PC-9 (cell line): Measurements from ENCODE around the gene RBMS3. TPM values are rescaled to one million over a fixed set of nuclear protein-coding genes. Genes with fewer than 3 reads are reported as not detected.

ENCODE experiments used
- BruUV-seq: library from RNA; stranded (reverse); fragments of 400-500 nt; replicated peaks from 2 replicates; lab custom pipeline; 2021; lab: Mats Ljungman, UMichigan
- CTCF ChIA-PET: fragments of 300-600 bp; sonication (Branson Sonifier 250); formaldehyde crosslinking; loops from one replicate; lab custom pipeline; 2022; ENCODE audit warnings: antibody characterized with exemption; lab: Charles Lee
- POLR2A ChIA-PET: fragments of 300-600 bp; sonication (Branson Sonifier 250); formaldehyde crosslinking; loops from one replicate; lab custom pipeline; 2022; ENCODE audit warnings: antibody characterized with exemption; ENCODE audit not compliant: unreplicated experiment; lab: Charles Lee
- DNase-seq, 2 experiments: peaks; one replicate each; pipeline versions ENCODE4 v3.0.0 to v3.0.0-alpha.2; 2015 to 2022; ENCODE audit warnings: mixed read lengths in 1 of 2
- H2AFZ ChIP-seq: fragments of 200-600 bp; sonication (generic); 2 replicates; pipeline ENCODE4 v1.8.1; 2017; ENCODE audit warnings: antibody characterized with exemption
- H3F3A ChIP-seq: fragments of 200-600 bp; sonication (generic); 2 replicates; pipeline ENCODE4 v1.8.1; 2017; ENCODE audit warnings: antibody characterized with exemption, mild to moderate bottlenecking, low read depth; ENCODE audit not compliant: insufficient read depth
- H3K27ac ChIP-seq: fragments of 200-600 bp; sonication (generic); 2 replicates; pipeline ENCODE4 v1.6.1; 2016; ENCODE audit warnings: mixed run types
- H3K27me3 ChIP-seq: fragments of 200-600 bp; sonication (generic); 2 replicates; pipeline ENCODE4 v1.6.1; 2016; ENCODE audit warnings: low read depth, mixed run types; ENCODE audit not compliant: insufficient read depth
- H3K36me3 ChIP-seq: fragments of 200-600 bp; sonication (generic); 2 replicates; pipeline ENCODE4 v1.6.1; 2016; ENCODE audit warnings: low read depth, mixed run types
- H3K4me1 ChIP-seq: fragments of 200-600 bp; sonication (generic); replicated peaks from 2 replicates; pipeline ENCODE4 v1.6.1; 2016; ENCODE audit warnings: mixed run types; ENCODE audit not compliant: insufficient read depth
- H3K4me2 ChIP-seq: fragments of 200-600 bp; sonication (generic); 2 replicates; pipeline ENCODE4 v1.6.1; 2017; ENCODE audit warnings: mixed run types
- H3K4me3 ChIP-seq: fragments of 200-600 bp; sonication (generic); 2 replicates; pipeline ENCODE4 v1.6.1; 2016; ENCODE audit warnings: mixed run types
- H3K79me2 ChIP-seq: fragments of 200-600 bp; sonication (generic); 2 replicates; pipeline ENCODE4 v1.6.1; 2017; ENCODE audit warnings: low read depth, mixed run types
- H3K9me2 ChIP-seq: fragments of 200-600 bp; sonication (generic); 2 replicates; pipeline ENCODE4 v1.8.1; 2017; ENCODE audit warnings: mild to moderate bottlenecking; ENCODE audit not compliant: insufficient read depth
- H3K9me3 ChIP-seq: fragments of 200-600 bp; sonication (generic); 2 replicates; pipeline ENCODE4 v1.8.1; 2016; ENCODE audit warnings: low read depth; ENCODE audit not compliant: insufficient read depth
- H4K20me1 ChIP-seq: fragments of 200-600 bp; sonication (generic); 2 replicates; pipeline ENCODE4 v1.8.1; 2017; ENCODE audit not compliant: insufficient read depth
- EZH2 ChIP-seq: fragments of 200-600 bp; sonication (generic); IDR thresholded peaks from 2 replicates; pipeline ENCODE4 v1.8.0; 2017; ENCODE audit warnings: antibody characterized with exemption, low read depth
- intact Hi-C: fragments of 100-400 bp; cut with micrococcal nuclease; formaldehyde crosslinking; loops from one replicate; pipeline ENCODE4 v1.10.0; 2022; ENCODE audit not compliant: unreplicated experiment
- total RNA-seq: library from RNA; stranded (reverse); gene quantifications from 2 replicates; pipeline ENCODE4 v1.2.3, GENCODE V29; 2021
- TF ChIP-seq, protein P1 (sequence below): fragments of 200-600 bp; sonication (generic); conservative IDR thresholded peaks from 2 replicates; pipeline ENCODE4 v1.6.1; 2017; ENCODE audit warnings: mixed run types, antibody characterized with exemption, mild to moderate bottlenecking, moderate library complexity

RBMS3 gene
- total RNA-seq, 1 experiment from 2014 or later: 3.5 TPM

DNA sequence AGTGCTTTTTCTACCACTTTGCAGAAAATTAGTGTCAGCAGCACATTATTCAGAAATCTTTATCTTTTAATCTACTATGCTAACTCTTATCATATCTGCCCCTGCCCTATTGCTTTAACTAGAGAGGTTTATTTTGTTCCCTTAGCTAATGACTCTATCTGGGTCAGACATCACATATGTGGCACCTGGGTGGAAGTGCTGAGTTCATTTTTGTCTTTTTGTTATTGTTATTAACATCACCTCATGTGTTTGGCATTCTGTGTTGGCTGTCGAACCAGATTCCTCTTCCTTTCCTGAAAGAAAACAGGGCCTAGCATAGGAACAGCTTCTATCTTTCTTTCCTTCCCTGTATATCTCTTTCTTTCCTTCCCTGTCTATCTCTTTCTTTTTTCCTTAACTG, 100.7 kb downstream of the RBMS3 start:
- intact Hi-C loops: no loop called here
- Histone ChIP-seq H3F3A (no peaks in the 10 kb centered on the region), H3K4me1 (no peaks in the 10 kb centered on the region), H3K79me2 (no peaks in the 10 kb centered on the region), H3K27ac (no peak overlapping the region), H3K36me3 (no peaks in the 10 kb centered on the region), H3K9me2 (no peaks in the 10 kb centered on the region; the same call in 1 of the 2 replicates), H4K20me1 (no peaks in the 10 kb centered on the region), H3K27me3 (no peaks in the 10 kb centered on the region), H3K4me3 (no peak overlapping the region), H3K4me2 (no peak overlapping the region), H3K9me3 (0 out of 2 replicates have a peak, but pooled peaks cover 3% of the 10 kb centered on the region), H2AFZ (no peak overlapping the region)
- no peak for DNase-seq
- TF ChIP-seq, protein P1, sequence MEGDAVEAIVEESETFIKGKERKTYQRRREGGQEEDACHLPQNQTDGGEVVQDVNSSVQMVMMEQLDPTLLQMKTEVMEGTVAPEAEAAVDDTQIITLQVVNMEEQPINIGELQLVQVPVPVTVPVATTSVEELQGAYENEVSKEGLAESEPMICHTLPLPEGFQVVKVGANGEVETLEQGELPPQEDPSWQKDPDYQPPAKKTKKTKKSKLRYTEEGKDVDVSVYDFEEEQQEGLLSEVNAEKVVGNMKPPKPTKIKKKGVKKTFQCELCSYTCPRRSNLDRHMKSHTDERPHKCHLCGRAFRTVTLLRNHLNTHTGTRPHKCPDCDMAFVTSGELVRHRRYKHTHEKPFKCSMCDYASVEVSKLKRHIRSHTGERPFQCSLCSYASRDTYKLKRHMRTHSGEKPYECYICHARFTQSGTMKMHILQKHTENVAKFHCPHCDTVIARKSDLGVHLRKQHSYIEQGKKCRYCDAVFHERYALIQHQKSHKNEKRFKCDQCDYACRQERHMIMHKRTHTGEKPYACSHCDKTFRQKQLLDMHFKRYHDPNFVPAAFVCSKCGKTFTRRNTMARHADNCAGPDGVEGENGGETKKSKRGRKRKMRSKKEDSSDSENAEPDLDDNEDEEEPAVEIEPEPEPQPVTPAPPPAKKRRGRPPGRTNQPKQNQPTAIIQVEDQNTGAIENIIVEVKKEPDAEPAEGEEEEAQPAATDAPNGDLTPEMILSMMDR: no peak
- TF ChIP-seq EZH2: no peak
- ChIA-PET POLR2A (interaction anchor here (0.5 kb wide), 1 partner anchor 527 kb away, joined by 5 read pairs; no protein-coding TSS in a partner anchor), CTCF (no interaction called here)
- no TSS peak for BruUV-seq

DNA sequence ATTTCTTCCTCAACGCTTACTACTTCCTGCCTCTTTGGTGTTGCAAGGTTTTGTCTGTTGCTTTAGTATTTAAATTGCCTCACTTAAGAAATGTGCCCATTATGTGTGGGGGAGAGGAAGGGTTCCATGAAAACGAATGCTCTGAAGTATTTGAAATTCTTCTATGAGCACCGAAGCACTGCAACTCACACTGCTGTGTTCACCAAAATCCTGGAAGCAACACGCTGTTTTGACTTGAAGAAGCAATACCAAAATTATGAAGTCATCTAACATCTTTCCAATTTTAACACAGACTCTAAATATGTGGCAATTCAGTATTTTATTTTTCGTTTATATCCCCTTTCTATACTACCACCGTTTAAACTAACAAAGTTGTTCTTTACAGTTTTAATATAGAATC, 101.5 kb downstream of the RBMS3 start:
- no peak overlapping the region for H2AFZ ChIP-seq
- H3K27ac ChIP-seq: no peak overlapping the region
- no peaks in the 10 kb centered on the region for H3K36me3 ChIP-seq
- H3K79me2 ChIP-seq: no peaks in the 10 kb centered on the region
- no peaks in the 10 kb centered on the region for H3K27me3 ChIP-seq
- BruUV-seq: no TSS peak
- H3F3A ChIP-seq: no peaks in the 10 kb centered on the region
- H3K4me2 ChIP-seq: no peak overlapping the region
- CTCF ChIA-PET: no interaction called here
- no peaks in the 10 kb centered on the region for H3K4me1 ChIP-seq
- no peaks in the 10 kb centered on the region; the same call in 1 of the 2 replicates for H3K9me2 ChIP-seq
- H4K20me1 ChIP-seq: no peaks in the 10 kb centered on the region
- POLR2A ChIA-PET: interaction anchor here (0.5 kb wide), 1 partner anchor 526 kb away, joined by 5 read pairs; no protein-coding TSS in a partner anchor
- intact Hi-C loops: no loop called here
- H3K4me3 ChIP-seq: no peak overlapping the region
- no peak for DNase-seq
- H3K9me3 ChIP-seq: 0 out of 2 replicates have a peak, but pooled peaks cover 3% of the 10 kb centered on the region
- TF ChIP-seq, protein P1: no peak
- no peak for TF ChIP-seq EZH2

DNA sequence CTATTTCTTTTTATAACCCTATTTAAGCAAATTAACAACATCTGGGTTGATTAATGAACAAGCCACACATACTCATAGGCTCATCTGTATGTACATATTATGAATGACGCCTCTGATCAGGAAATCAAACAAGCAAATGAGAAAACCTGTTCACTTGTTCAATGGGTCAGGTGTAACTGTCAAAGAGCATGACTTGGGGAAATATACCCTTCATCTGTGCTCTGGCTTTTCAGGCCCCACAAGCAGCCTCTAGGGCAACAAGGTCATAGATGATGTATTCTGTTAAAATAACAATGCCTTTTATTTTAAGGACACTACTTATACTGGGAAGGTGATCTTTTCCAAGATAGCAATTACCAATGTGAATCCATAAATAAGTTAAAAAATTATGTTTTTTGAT, 102.0 kb downstream of the RBMS3 start:
- intact Hi-C loops: no loop called here
- no peak for DNase-seq
- POLR2A ChIA-PET: no interaction called here
- no peak overlapping the region for H3K4me2 ChIP-seq
- H4K20me1 ChIP-seq: no peaks in the 10 kb centered on the region
- H3F3A ChIP-seq: no peaks in the 10 kb centered on the region
- 0 out of 2 replicates have a peak, but pooled peaks cover 3% of the 10 kb centered on the region for H3K9me3 ChIP-seq
- H3K9me2 ChIP-seq: no peaks in the 10 kb centered on the region; the same call in 1 of the 2 replicates
- no peak overlapping the region for H3K4me3 ChIP-seq
- no peaks in the 10 kb centered on the region for H3K36me3 ChIP-seq
- H3K27ac ChIP-seq: no peak overlapping the region
- BruUV-seq: no TSS peak
- H3K79me2 ChIP-seq: no peaks in the 10 kb centered on the region
- no peak overlapping the region for H2AFZ ChIP-seq
- TF ChIP-seq, protein P1: no peak
- TF ChIP-seq EZH2: no peak
- H3K4me1 ChIP-seq: no peaks in the 10 kb centered on the region
- no peaks in the 10 kb centered on the region for H3K27me3 ChIP-seq
- CTCF ChIA-PET: no interaction called here
